ENCODE measurements around the gene OSMR.
"Not testable (repeated sequence)": the region's sequence is repeated elsewhere in the genome, so short reads cannot be mapped to it uniquely, and the experiment has no call there.

OSMR gene

DNA sequence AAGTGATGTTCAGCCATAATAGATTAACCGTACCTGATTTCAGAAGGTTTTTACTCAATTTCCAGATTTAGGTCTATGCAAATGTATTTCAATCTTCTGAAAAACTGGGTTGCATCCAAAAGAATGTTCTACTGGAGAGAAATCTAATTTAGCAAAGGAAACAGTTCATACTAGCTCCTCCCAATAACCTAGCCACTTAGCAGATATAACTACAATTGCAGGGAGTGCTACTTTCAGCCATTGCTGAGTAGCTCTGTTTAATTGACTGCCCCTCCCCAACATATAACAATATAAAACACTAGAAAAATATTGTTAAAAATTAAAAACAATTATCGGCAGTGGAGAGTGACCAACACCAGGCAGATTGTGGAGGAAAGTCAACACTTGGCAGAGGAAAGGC lies 7.9 kb upstream of the OSMR start:
- in situ Hi-C loops (cut with HindIII; ENCODE audit: low pct_unique_long_range_greater_than_20kb, low sequenced_read_pairs): no loop called here
- no peak for DNase-seq (ENCODE audit: low read depth in 1 of 2, low spot score in 1 of 2)
- no peak for TF ChIP-seq JUND (IDR thresholded peaks at IDR 0.05; ENCODE audit: low read depth)

DNA sequence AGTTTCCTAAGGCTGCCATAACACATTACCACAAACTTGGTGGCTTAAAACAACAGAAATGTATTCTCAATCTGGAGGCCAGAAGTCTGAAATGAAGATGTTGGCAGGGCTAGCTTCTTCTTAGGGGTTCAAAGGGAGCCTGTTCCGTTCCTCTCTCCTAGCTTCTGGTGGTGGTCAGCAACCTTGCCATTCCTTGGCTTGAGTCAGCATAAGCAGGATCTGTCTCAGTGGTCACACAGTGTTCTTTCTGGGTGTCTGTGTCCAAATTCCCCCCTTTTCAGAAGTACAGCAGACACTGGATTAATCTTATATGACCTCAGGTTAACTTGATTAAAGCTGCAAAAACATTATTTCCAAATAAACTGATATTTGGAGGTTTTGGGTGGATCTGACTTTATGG lies 2.1 kb upstream of the OSMR start:
- no peak for DNase-seq (ENCODE audit: low read depth in 1 of 2, low spot score in 1 of 2)
- no peak for TF ChIP-seq JUND (IDR thresholded peaks at IDR 0.05; ENCODE audit: low read depth)
- in situ Hi-C loops (cut with HindIII; ENCODE audit: low pct_unique_long_range_greater_than_20kb, low sequenced_read_pairs): no loop called here

DNA sequence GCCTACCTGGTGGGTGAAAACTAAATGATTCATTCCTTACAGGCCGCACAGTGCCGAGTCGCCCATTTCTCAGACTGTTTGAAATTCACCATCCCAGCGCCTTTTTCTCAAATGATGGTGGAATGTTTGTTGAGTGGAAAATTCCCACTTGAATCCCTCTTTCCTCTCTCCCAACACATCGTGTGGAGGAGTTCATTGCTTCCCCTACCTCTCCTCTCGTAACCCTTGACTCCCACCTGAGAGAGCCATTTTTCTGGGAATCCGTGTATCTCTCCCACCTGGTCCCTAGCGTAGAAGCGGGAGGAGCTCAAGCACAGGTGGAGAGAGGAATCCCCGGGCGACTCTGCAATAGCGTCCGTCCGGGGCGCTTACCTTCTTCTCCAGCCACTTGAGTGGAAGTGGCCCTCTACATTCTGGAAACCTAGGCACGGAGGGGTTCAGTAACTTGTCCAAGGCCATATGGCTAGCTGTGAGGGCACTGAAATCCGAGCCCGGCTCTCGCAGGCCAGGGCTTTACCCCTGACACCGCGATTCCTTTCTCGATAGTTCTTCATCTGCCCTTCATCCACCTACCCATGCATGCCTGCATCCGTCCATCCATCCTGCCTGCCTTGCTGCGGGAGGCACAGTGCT lies 683 bp downstream of the OSMR start:
- no peak for TF ChIP-seq JUND (IDR thresholded peaks at IDR 0.05; ENCODE audit: low read depth)
- in situ Hi-C loops (cut with HindIII; ENCODE audit: low pct_unique_long_range_greater_than_20kb, low sequenced_read_pairs): no loop called here
- DNase-seq (ENCODE audit: low read depth in 1 of 2, low spot score in 1 of 2): peak; percentile 41 to 70

DNA sequence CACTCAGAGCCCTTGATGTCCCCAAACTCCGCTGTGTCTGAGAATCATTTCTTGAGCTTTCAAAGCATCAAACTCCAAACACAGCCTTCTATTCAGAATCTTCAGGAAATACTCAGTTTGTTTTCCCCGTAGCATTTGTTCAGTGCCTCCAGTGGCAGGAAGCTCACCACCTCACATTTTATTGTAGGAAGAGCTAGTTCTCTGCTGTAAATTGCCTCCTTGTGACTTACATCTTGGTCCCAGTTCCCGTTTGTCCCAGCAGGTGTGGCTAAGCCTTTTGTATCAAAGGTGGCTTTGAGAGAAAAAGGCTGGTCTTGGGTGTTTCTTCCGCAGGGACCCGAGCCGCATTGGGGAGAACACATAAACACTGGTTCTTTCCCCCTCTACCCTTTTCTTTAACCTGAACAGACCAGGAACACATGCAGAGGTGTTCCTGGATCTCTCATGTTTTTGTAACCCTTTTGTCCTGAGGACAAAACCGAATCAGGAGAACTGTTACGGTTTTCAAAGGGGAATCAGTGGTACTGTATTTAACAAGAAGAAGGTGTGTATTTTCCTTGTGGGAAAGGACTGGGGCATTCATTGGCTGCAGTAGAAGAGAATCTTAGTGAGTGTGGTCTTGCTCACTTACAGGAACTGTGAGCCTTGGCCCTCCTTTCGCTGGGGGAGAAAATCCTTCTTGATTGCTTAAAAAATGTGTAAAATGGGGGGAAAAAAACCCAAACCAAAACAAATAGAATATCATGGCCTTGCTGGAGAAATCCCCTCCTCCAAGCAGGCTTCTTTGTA lies 1.9 kb downstream of the OSMR start:
- TF ChIP-seq JUND (IDR thresholded peaks at IDR 0.05; ENCODE audit: low read depth): no peak
- DNase-seq (ENCODE audit: low read depth in 1 of 2, low spot score in 1 of 2): peak in 1 of 2 experiments; percentile 45
- in situ Hi-C loops (cut with HindIII; ENCODE audit: low pct_unique_long_range_greater_than_20kb, low sequenced_read_pairs): no loop called here

DNA sequence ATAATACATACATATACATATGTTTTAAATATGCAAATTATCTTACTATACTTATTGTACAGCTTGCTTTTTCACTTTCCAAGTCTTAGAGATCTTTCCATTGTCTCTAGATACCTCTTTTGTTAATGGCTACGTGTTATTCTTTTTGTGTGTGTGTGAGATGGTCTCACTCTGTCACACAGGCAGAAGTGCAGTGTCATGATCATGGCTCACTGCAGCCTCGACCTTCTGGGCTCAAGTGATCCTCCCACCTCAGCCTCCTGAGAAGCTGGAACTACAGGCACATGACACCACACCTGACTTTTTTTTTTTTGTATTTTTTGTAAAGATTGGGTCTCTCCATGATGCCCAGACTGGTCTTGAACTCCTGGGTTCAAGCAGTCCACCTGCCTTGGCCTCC lies 2.8 kb downstream of the OSMR start:
- TF ChIP-seq JUND (IDR thresholded peaks at IDR 0.05; ENCODE audit: low read depth): no peak
- in situ Hi-C loops (cut with HindIII; ENCODE audit: low pct_unique_long_range_greater_than_20kb, low sequenced_read_pairs): no loop called here
- no peak for DNase-seq (ENCODE audit: low read depth in 1 of 2, low spot score in 1 of 2)

DNA sequence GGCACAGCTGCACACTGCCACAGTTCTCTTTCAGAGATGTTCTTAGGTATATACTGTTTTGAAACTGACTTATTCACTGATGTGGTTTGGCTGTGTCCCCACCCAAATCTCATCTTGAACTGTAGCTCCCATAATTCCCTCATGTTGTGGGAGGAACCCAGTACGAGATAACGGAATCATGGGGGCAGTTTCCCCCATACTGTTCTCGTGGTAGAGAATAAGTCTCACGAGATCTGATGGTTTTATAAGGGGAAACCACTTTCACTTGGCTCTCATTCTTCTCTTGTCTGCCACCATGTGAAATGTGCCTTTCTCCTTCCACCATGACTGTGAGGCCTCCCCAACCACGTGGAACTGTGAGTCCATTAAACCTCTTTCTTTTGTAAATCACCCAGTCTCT lies 5.8 kb downstream of the OSMR start:
- DNase-seq (ENCODE audit: low read depth in 1 of 2, low spot score in 1 of 2); in situ Hi-C loops (cut with HindIII; ENCODE audit: low pct_unique_long_range_greater_than_20kb, low sequenced_read_pairs): not testable (repeated sequence)

DNA sequence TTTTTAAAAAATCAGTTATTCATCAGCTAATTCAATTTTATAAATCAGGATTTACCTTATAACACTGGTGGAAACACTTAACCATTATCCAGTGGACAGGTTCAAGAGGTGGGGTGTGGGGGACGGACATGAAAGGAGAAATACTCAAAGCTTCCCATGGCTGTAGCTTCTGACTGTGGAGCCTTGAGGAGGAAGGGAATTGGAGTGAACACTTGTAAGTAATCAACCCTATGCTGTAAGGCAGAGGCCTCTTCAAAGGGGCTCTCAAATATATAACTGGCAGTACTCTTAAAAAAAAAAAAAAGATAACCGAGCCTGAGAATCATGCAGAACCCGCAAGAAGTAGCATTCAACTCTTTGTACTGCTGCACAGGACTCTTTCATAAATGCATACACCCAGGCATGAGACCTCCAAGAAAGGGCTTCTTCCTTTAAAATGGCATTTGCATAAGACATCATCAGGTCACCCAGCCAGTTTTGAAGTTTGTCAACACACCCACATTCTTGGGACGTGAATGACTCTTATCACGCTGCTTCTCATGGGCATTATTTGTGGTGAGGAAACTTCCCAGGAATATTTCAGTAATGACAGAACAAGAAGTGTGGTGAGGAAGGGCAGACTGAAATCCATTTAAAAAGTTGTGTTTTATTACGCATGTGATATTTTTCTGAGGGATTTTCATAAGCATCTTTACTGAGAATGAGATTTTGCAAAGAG lies 8.1 kb downstream of the OSMR start:
- peak in 1 of 2 experiments; percentile 84 for DNase-seq (ENCODE audit: low read depth in 1 of 2, low spot score in 1 of 2)
- TF ChIP-seq JUND (IDR thresholded peaks at IDR 0.05; ENCODE audit: low read depth): no peak
- in situ Hi-C loops (cut with HindIII; ENCODE audit: low pct_unique_long_range_greater_than_20kb, low sequenced_read_pairs): no loop called here

DNA sequence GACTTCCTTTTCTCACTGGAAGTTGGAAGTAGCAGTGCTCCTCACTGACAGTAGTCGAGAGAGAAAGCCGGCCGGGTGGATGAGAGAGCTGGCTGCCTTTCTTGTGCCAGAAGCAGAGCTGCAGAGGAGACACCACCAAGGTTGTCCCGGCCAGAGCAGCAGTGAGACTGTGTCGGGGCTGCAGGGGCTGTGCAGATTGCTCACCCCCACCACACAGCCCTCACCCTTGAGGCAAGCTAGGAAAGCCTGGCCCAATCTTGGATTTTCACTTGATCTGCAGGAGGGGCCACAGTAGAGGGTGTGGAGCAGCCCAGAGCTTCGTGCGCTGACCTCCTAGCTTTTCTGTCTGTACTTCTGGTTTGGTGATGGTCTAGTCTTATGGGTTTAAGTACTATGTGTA lies 9.1 kb downstream of the OSMR start:
- no peak for TF ChIP-seq JUND (IDR thresholded peaks at IDR 0.05; ENCODE audit: low read depth)
- no peak for DNase-seq (ENCODE audit: low read depth in 1 of 2, low spot score in 1 of 2)
- in situ Hi-C loops (cut with HindIII; ENCODE audit: low pct_unique_long_range_greater_than_20kb, low sequenced_read_pairs): no loop called here

DNA sequence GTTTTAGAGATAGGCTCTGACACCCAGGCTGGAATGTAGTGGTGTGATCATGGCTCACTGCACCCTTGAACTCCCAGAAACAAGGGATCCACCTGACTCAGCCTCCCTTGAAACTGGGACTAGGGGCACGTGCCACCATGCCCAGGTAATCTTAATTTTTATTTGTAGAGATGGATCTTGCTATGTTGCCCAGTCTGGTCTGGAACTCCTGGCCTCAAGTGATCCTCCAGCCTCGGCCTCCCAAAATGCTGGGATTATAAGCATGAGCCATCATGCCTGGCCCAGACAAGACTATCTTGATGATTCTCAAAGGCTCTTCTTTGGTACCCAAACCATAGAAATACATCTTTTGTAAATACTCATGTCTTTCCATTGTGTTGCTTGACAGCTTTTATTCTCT lies 10.8 kb downstream of the OSMR start:
- in situ Hi-C loops (cut with HindIII; ENCODE audit: low pct_unique_long_range_greater_than_20kb, low sequenced_read_pairs): no loop called here
- no peak for DNase-seq (ENCODE audit: low read depth in 1 of 2, low spot score in 1 of 2)
- no peak for TF ChIP-seq JUND (IDR thresholded peaks at IDR 0.05; ENCODE audit: low read depth)

DNA sequence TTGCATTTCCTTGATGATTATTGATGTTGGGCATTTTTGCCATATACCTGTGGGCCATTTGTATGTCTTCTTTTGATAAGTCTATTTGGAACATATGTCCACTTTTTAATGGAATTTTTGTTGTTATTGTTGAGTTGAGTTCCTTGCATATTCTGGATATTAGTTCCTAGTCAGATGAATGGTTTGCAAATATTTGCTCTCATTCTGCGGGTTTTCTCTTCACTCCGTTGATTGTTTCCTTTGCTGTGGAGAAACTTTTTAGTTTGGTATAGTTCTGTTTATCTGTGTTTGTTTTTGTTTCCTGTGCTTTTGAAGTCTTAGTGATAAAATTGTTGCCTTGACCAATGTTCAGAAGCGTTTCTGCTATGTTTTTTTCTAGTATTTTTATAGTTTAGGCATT lies 13.0 kb downstream of the OSMR start:
- no peak for DNase-seq (ENCODE audit: low read depth in 1 of 2, low spot score in 1 of 2)
- no peak for TF ChIP-seq JUND (IDR thresholded peaks at IDR 0.05; ENCODE audit: low read depth)
- in situ Hi-C loops (cut with HindIII; ENCODE audit: low pct_unique_long_range_greater_than_20kb, low sequenced_read_pairs): no loop called here

DNA sequence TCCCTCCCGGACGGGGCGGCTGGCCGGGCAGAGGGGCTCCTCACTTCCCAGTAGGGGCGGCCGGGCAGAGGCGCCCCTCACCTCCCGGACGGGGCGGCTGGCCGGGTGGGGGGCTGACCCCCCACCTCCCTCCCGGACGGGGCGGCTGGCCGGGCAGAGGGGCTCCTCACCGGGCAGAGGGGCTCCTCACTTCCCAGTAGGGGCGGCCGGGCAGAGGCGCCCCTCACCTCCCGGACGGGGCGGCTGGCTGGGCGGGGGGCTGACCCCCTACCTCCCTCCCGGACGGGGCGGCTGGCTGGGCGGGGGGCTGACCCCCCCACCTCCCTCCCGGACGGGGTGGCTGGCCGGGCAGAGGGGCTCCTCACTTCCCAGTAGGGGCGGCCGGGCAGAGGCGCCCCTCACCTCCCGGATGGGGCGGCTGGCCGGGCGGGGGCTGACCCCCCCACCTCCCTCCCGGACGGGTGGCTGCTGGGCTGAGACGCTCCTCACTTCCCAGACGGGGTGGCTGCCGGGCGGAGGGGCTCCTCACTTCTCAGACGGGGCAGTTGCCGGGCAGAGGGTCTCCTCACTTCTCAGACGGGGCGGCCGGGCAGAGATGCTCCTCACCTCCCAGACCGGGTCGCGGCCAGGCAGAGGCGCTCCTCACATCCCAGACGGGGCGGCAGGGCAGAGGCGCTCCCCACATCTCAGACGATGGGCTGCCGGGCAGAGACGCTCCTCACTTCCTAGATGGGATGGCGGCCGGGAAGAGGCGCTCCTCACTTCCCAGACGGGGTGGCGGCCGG lies 16.4 kb downstream of the OSMR start:
- DNase-seq (ENCODE audit: low read depth in 1 of 2, low spot score in 1 of 2); in situ Hi-C loops (cut with HindIII; ENCODE audit: low pct_unique_long_range_greater_than_20kb, low sequenced_read_pairs): not testable (repeated sequence)

DNA sequence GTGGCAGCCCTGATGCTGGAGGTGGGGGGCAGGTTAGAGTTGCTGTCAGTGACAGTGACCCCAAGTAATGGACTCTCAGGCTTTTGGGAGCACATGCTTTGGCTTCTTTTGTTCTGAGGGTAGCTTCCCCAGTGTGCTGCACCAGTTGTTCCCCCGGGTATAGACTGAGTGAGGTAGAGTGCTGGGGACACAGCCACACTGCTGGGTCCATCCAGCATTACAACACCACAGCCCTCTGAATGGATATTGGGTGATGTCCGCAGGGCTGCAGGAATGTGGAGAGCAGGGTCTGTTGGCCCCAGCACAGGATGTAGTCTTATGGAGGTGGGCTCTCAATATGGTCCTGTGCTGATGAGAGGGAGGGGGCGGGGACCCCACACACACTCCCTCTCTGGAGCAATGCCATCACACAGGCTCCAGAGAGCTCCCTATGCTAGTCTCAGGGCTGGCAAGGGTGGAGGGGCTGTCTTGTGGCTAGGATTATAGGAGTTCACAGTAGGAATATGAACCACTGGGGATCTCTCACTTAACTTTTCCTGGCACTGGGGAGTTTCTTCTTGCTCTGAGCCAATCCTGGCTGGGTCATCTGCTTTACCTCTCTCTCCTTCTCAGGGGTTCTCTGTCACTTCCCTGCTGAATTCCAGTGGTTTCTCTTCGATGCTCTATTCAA lies 20.7 kb downstream of the OSMR start:
- DNase-seq (ENCODE audit: low read depth in 1 of 2, low spot score in 1 of 2): no peak
- no peak for TF ChIP-seq JUND (IDR thresholded peaks at IDR 0.05; ENCODE audit: low read depth)
- in situ Hi-C loops (cut with HindIII; ENCODE audit: low pct_unique_long_range_greater_than_20kb, low sequenced_read_pairs): no loop called here

Data from T47D (cell line).